ENCODE data around the gene PATE3.

PATE3 gene

GRCh38 chr11:125763483-125763882, 24.4 kb upstream of the PATE3 start:
- TF ChIP-seq CTCF (IDR thresholded peaks at IDR 0.05; ENCODE audit: low read depth, low read length), result no peak
- no peak overlapping the region for H3K4me3 ChIP-seq (ENCODE audit: low read depth, low read length)

GRCh38 chr11:125766251-125766650, 21.7 kb upstream of the PATE3 start:
- TF ChIP-seq CTCF (IDR thresholded peaks at IDR 0.05; ENCODE audit: low read depth, low read length), result no peak
- no peak overlapping the region for H3K4me3 ChIP-seq (ENCODE audit: low read depth, low read length)

DNA sequence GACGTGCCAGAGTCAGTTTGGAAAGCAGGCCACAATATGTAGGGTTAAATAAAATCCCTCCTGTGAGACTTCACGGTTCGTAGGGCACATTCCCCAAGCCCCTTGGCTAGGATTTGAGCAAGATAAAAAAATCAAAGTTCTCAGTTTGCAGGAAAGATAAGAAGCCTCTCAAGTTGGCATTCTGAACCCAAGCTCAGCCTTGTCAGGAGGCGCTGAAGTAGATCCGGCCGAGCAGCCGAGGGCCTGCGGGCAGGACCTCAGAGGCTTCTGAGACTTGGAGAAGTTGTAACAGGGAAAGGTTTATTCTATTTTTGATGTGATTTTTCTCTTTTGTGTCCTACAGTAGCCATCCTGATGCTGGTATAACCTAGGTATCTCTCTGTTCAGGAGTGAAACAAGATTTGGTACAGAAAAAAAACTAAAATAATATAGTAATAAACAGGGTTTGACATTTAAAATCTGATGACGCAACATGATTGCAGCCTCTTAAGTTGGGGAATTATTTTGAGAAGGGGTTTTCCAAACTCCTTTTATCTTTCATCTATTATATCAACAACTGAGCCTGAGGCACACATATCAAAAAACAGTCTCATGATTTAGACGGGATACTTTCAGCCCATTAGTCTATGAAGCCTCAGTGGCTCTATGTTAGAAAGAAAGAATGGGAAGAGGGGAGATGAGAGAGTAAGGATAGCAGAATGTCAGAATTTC, 19.4 kb upstream of the PATE3 start:
- no peak for TF ChIP-seq CTCF (IDR thresholded peaks at IDR 0.05; ENCODE audit: low read depth, low read length)
- no peak overlapping the region for H3K4me3 ChIP-seq (ENCODE audit: low read depth, low read length)

GRCh38 chr11:125770583-125770982, 17.3 kb upstream of the PATE3 start:
- H3K4me3 ChIP-seq (ENCODE audit: low read depth, low read length), result no peak overlapping the region
- no peak for TF ChIP-seq CTCF (IDR thresholded peaks at IDR 0.05; ENCODE audit: low read depth, low read length)

- TF ChIP-seq CTCF (IDR thresholded peaks at IDR 0.05; ENCODE audit: low read depth, low read length), result no peak
- no peak overlapping the region for H3K4me3 ChIP-seq (ENCODE audit: low read depth, low read length)
Observed at GRCh38 chr11:125772834-125773505, 15.0 kb upstream of the PATE3 start.

GRCh38 chr11:125773516-125773915, 14.4 kb upstream of the PATE3 start:
- TF ChIP-seq CTCF (IDR thresholded peaks at IDR 0.05; ENCODE audit: low read depth, low read length), result no peak
- no peak overlapping the region for H3K4me3 ChIP-seq (ENCODE audit: low read depth, low read length)

GRCh38 chr11:125777309-125777708, 10.6 kb upstream of the PATE3 start:
- TF ChIP-seq CTCF (IDR thresholded peaks at IDR 0.05; ENCODE audit: low read depth, low read length), result no peak
- H3K4me3 ChIP-seq (ENCODE audit: low read depth, low read length), result no peak overlapping the region
